NCI-H1694 treated with DMSO at 0.1 percent for 48 hours (cell line): ENCODE results near the gene RP9.

Experiments
- DNase-seq: peaks from one replicate; lab custom pipeline; 2025; lab: John Stamatoyannopoulos, UW

RP9 gene

GRCh38 chr7:33062023-33062781 lies 47.0 kb downstream of the RP9 start, which contains the start of gene NT5C3A:
TSS of gene NT5C3A (minus strand) at chr7:33062776. CDS start at chr7:33062705, 71 bp downstream.
- no peak for DNase-seq

- DNase-seq: peak; percentile 19
Measured at GRCh38 chr7:33061282-33061937, 47.8 kb downstream of the RP9 start.

GRCh38 chr7:33059635-33060034 lies 49.6 kb downstream of the RP9 start:
- no peak for DNase-seq

GRCh38 chr7:33055158-33055557 lies 54.0 kb downstream of the RP9 start:
- DNase-seq: no peak

GRCh38 chr7:33054261-33054964 lies 54.8 kb downstream of the RP9 start:
- DNase-seq: no peak

GRCh38 chr7:33053721-33054120 lies 55.5 kb downstream of the RP9 start:
- DNase-seq: no peak

GRCh38 chr7:33050535-33051318 lies 58.5 kb downstream of the RP9 start:
- peak; percentile 80 for DNase-seq

GRCh38 chr7:33048704-33049103 lies 60.5 kb downstream of the RP9 start:
- DNase-seq: no peak

- DNase-seq: no peak
Measured at GRCh38 chr7:33048257-33048656, 60.9 kb downstream of the RP9 start.

- no peak for DNase-seq
Measured at GRCh38 chr7:33044986-33045385, 64.2 kb downstream of the RP9 start.
